Ecto neural progenitor cell (in vitro differentiated cells): ENCODE data around the gene PSMB10.

Experiments used
- DNase-seq: peaks from one replicate; pipeline ENCODE4 v3.0.0-alpha.2; 2018; ENCODE audit warnings: low spot score

Gene PSMB10

GRCh38 chr16:67963662-67964321 lies 27.1 kb upstream of the PSMB10 start:
- DNase-seq = no peak

GRCh38 chr16:67963292-67963661 lies 26.6 kb upstream of the PSMB10 start:
- no peak for DNase-seq

- DNase-seq = no peak
These were observed 25.5 kb upstream of the PSMB10 start for GRCh38 chr16:67962135-67962534.

GRCh38 chr16:67961551-67961957 lies 24.9 kb upstream of the PSMB10 start:
- DNase-seq = no peak

- DNase-seq = no peak
These were observed 23.1 kb upstream of the PSMB10 start for GRCh38 chr16:67959536-67960329.

- DNase-seq = no peak
These were observed 21.0 kb upstream of the PSMB10 start for GRCh38 chr16:67957622-67958021.

- no peak for DNase-seq
These were observed 18.0 kb upstream of the PSMB10 start for GRCh38 chr16:67954421-67955196.

- no peak for DNase-seq
These were observed 17.2 kb upstream of the PSMB10 start for GRCh38 chr16:67953641-67954375.

- no peak for DNase-seq
These were observed 14.8 kb upstream of the PSMB10 start for GRCh38 chr16:67951485-67951884.

- DNase-seq = no peak
These were observed 13.7 kb upstream of the PSMB10 start for GRCh38 chr16:67950335-67950843.

- no peak for DNase-seq
These were observed 13.0 kb upstream of the PSMB10 start for GRCh38 chr16:67949645-67950044.

GRCh38 chr16:67948015-67948414 lies 11.4 kb upstream of the PSMB10 start:
- DNase-seq = no peak

GRCh38 chr16:67946966-67947558 lies 10.4 kb upstream of the PSMB10 start:
- no peak for DNase-seq

- no peak for DNase-seq
These were observed 9.5 kb upstream of the PSMB10 start for GRCh38 chr16:67946128-67946569.

GRCh38 chr16:67945392-67945933 lies 8.8 kb upstream of the PSMB10 start:
- no peak for DNase-seq

- DNase-seq = no peak
These were observed 8.2 kb upstream of the PSMB10 start for GRCh38 chr16:67944690-67945391.

GRCh38 chr16:67943619-67944504 lies 7.2 kb upstream of the PSMB10 start, which contains the start of gene LCAT:
LCAT (minus strand) TSS chr16:67944120; CDS start chr16:67944101, 19 bp downstream.
- DNase-seq = no peak

- no peak for DNase-seq
These were observed 6.6 kb upstream of the PSMB10 start for GRCh38 chr16:67943256-67943618.

- DNase-seq = no peak
These were observed 6.0 kb upstream of the PSMB10 start for GRCh38 chr16:67942510-67943255.
